ENCODE results near the gene IRAK2. TPM values are rescaled to one million over a fixed set of nuclear protein-coding genes. Genes with fewer than 3 reads are reported as not detected.

The IRAK2 gene
- polyA plus RNA-seq, 2 of the 4 experiments (the other 2 are of a cell fraction), result 7.9 to 12.5 TPM

- peak overlapping the region in 1 of 2 experiments; percentile 25; a peak in 2 of 6 replicates for H3K27ac ChIP-seq
- ATAC-seq, result no peak
Measured at GRCh38 chr3:10177737-10178136, 13.0 kb downstream of the IRAK2 start.

GRCh38 chr3:10178892-10179291 is 14.2 kb downstream of the IRAK2 start:
- ChIA-PET POLR2A (no interaction called here), CTCF (interaction anchor here (0.8 to 3.6 kb wide), 5 partner anchors 11 to 232 kb away, joined by 3 to 13 read pairs (median 5); partner anchors contain the start of gene IRAK2)
- no peak for FAIRE-seq

More at GRCh38 chr3:10177737-10178136, 13.0 kb downstream of the IRAK2 start:
- FAIRE-seq (no peak), DNase-seq (ENCODE audit: low read depth in 1 of 2, low spot score in 1 of 2) (no peak)
- TF ChIP-seq EHMT2 (IDR thresholded peaks at IDR 0.05; ENCODE audit: low read depth) (no peak), PBX3 (IDR thresholded peaks at IDR 0.05) (no peak), EHF (CRISPR knock-in tag; IDR thresholded peaks at IDR 0.05) (no peak), REST (IDR thresholded peaks at IDR 0.05) (no peak), HEYL (CRISPR knock-in tag; IDR thresholded peaks at IDR 0.05) (no peak), SREBF2 (IDR thresholded peaks at IDR 0.05) (no peak), USF2 (IDR thresholded peaks at IDR 0.05) (no peak), TP53 (CRISPR knock-in tag; IDR thresholded peaks at IDR 0.05) (no peak), E2F6 (IDR thresholded peaks at IDR 0.05; ENCODE audit: borderline replicate concordance, low read depth) (no peak), CHD2 (IDR thresholded peaks at IDR 0.05; ENCODE audit: low read length, partially characterized antibody) (no peak), TFCP2L1 (CRISPR knock-in tag; IDR thresholded peaks at IDR 0.05) (no peak)
- H3K9me3 ChIP-seq, result no peaks in the 10 kb centered on the region
- CTCF ChIA-PET, result interaction anchor here (1.1 to 2.6 kb wide), 4 partner anchors 11 to 21 kb away, joined by 3 to 9 read pairs (median 4); no protein-coding TSS in a partner anchor
- POLR2A ChIA-PET, result no interaction called here
- no peak overlapping the region for H3K4me3 ChIP-seq
- WGBS (ENCODE audit: missing lambda C conversion rate), result 86% methylated on average over 11 of the region's 12 CpGs
- H3K4me2 ChIP-seq, result no peak overlapping the region
- peaks cover 20% of the 10 kb centered on the region for H3K4me1 ChIP-seq

More at GRCh38 chr3:10178892-10179291, 14.2 kb downstream of the IRAK2 start:
- no peaks in the 10 kb centered on the region for H3K9me3 ChIP-seq
- no peak overlapping the region for H3K27ac ChIP-seq
- H3K4me1 ChIP-seq, result peaks cover 9% of the 10 kb centered on the region
- no peak overlapping the region for H3K4me2 ChIP-seq
- no peak for ATAC-seq
- DNase-seq (ENCODE audit: low read depth in 1 of 2, low spot score in 1 of 2), result no peak
- TF ChIP-seq CTCF (IDR thresholded peaks at IDR 0.05) (no peak), USF2 (IDR thresholded peaks at IDR 0.05) (no peak), RARB (CRISPR knock-in tag; IDR thresholded peaks at IDR 0.05) (no peak), RCOR1 (IDR thresholded peaks at IDR 0.05; ENCODE audit: low read depth, low read length) (no peak), CHD2 (IDR thresholded peaks at IDR 0.05; ENCODE audit: low read length, partially characterized antibody) (no peak), POLR2AphosphoS2 (conservative IDR thresholded peaks at IDR 0.05; ENCODE audit: low read length) (no peak), HEYL (CRISPR knock-in tag; IDR thresholded peaks at IDR 0.05) (no peak), HDAC2 (IDR thresholded peaks at IDR 0.05) (no peak), RAD21 (conservative IDR thresholded peaks at IDR 0.05 in 1 of 2, IDR thresholded peaks at IDR 0.05 in 1 of 2) (no peak), SREBF2 (IDR thresholded peaks at IDR 0.05) (no peak), ZC3H11A (IDR thresholded peaks at IDR 0.05) (no peak)
- H3K4me3 ChIP-seq, result no peak overlapping the region

All from A549 (cell line).